Measurements from ENCODE around the gene ANXA4. TPM values are rescaled to one million over a fixed set of nuclear protein-coding genes. Genes with fewer than 3 reads are reported as not detected.
A peak's percentile ranks its signal among the peaks of the same experiment; 100 is the strongest.

The ANXA4 gene
- total RNA-seq, 1 donor from 2014 or later = 40.6 TPM

GRCh38 chr2:69844560-69844959 lies 102.6 kb downstream of the ANXA4 start:
- DNase-seq (ENCODE audit: low read depth in 2 of 2) = no peak

GRCh38 chr2:69846182-69847067 lies 104.5 kb downstream of the ANXA4 start:
- DNase-seq (ENCODE audit: low read depth in 2 of 2) = peak in 1 of 2 donors; percentile 19

- no peak for DNase-seq (ENCODE audit: low read depth in 2 of 2)
Measured at GRCh38 chr2:69847068-69847828, 105.3 kb downstream of the ANXA4 start.

GRCh38 chr2:69848186-69848790 lies 106.4 kb downstream of the ANXA4 start:
- DNase-seq (ENCODE audit: low read depth in 2 of 2) = no peak

GRCh38 chr2:69858261-69858660 lies 116.3 kb downstream of the ANXA4 start:
- no peak for DNase-seq (ENCODE audit: low read depth in 2 of 2)

GRCh38 chr2:69863298-69863697 lies 121.4 kb downstream of the ANXA4 start:
- DNase-seq (ENCODE audit: low read depth in 2 of 2) = no peak

Other genes with a start within 250 kb of the ANXA4 start
- 16.6 and 20.7 TPM in 2 replicates for gene AAK1, start 98.4 kb upstream of the ANXA4 start, total RNA-seq
- 6.5 and 7.2 TPM in 2 replicates for gene GMCL1, start 87.5 kb downstream of the ANXA4 start, total RNA-seq
- 16.8 and 17.4 TPM in 2 replicates for gene SNRNP27, start 151.8 kb downstream of the ANXA4 start, total RNA-seq
- 2.6 and 4.3 TPM in 2 replicates for gene MXD1, start 173.0 kb downstream of the ANXA4 start, total RNA-seq
- gene ASPRV1, start 219.5 kb downstream of the ANXA4 start, total RNA-seq = under 0.01 and 0.25 TPM in 2 replicates

Measured in dermis microvascular lymphatic vessel endothelial cell (primary cell).